IPS DF 6.9 (cell line): ENCODE measurements around the gene RIT2.
"Not testable (repeated sequence)": the region's sequence is repeated elsewhere in the genome, so short reads cannot be mapped to it uniquely, and the experiment has no call there.

Source experiments
- DNase-seq: peaks from one replicate; pipeline ENCODE4 v3.0.0-alpha.2; 2013; ENCODE audit warnings: low read depth, low spot score
- H3K27ac ChIP-seq: one replicate; pipeline ENCODE4 v1.5.1; 2013; ENCODE audit warnings: low read length, control low read depth
- H3K27me3 ChIP-seq: 2 replicates; pipeline ENCODE4 v1.6.1; 2013; ENCODE audit warnings: mild to moderate bottlenecking, low read length; ENCODE audit not compliant: control insufficient read depth, insufficient read depth
- H3K36me3 ChIP-seq: 2 replicates; pipeline ENCODE4 v1.6.1; 2013; ENCODE audit warnings: low read length; ENCODE audit not compliant: control insufficient read depth, insufficient read depth
- H3K4me1 ChIP-seq: 2 replicates; pipeline ENCODE4 v1.6.1; 2013; ENCODE audit warnings: low read length; ENCODE audit not compliant: control insufficient read depth, insufficient read depth
- H3K4me3 ChIP-seq: 2 replicates; pipeline ENCODE4 v1.5.1; 2013; ENCODE audit warnings: mild to moderate bottlenecking, low read length
- H3K9me3 ChIP-seq: 2 replicates; pipeline ENCODE4 v1.6.1; 2013; ENCODE audit warnings: low read length, inconsistent platforms; ENCODE audit not compliant: control insufficient read depth, insufficient read depth
- WGBS: extraction: QIAGEN DNeasy Blood & Tissue Kit; methylation state at CpG from one replicate; pipeline ENCODE4 v1.1.7; 2013; ENCODE audit warnings: mixed read lengths, missing lambda C conversion rate; ENCODE audit not compliant: insufficient read length, insufficient coverage; 5-methylcytosine and 5-hydroxymethylcytosine counted together

Gene RIT2

GRCh38 chr18:42822711-42823110, 292.8 kb downstream of the RIT2 start:
- no peaks in the 10 kb centered on the region for H3K4me1 ChIP-seq
- no peaks in the 10 kb centered on the region for H3K9me3 ChIP-seq

GRCh38 chr18:42821492-42821891, 294.0 kb downstream of the RIT2 start:
- no peak for DNase-seq
- no peaks in the 10 kb centered on the region for H3K36me3 ChIP-seq
- no peak overlapping the region for H3K4me3 ChIP-seq
- H3K4me1 ChIP-seq: no peaks in the 10 kb centered on the region
- no peak overlapping the region for H3K27ac ChIP-seq
- H3K27me3 ChIP-seq: no peaks in the 10 kb centered on the region
- no CpG with 5 or more reads among the region's 4 CpGs for WGBS
- H3K9me3 ChIP-seq: no peaks in the 10 kb centered on the region

More at GRCh38 chr18:42822711-42823110, 292.8 kb downstream of the RIT2 start:
- Histone ChIP-seq H3K27ac (no peak overlapping the region), H3K27me3 (no peaks in the 10 kb centered on the region), H3K36me3 (no peaks in the 10 kb centered on the region), H3K4me3 (no peak overlapping the region)
- WGBS: no CpG with 5 or more reads among the region's 3 CpGs
- no peak for DNase-seq

- Histone ChIP-seq H3K27me3 (no peaks in the 10 kb centered on the region), H3K4me3 (no peak overlapping the region), H3K36me3 (no peaks in the 10 kb centered on the region), H3K4me1 (no peaks in the 10 kb centered on the region; the same call in 1 of the 2 replicates), H3K27ac (no peak overlapping the region), H3K9me3 (no peaks in the 10 kb centered on the region)
- WGBS: no CpG with 5 or more reads among the region's 4 CpGs
- no peak for DNase-seq
These were observed 300.9 kb downstream of the RIT2 start for GRCh38 chr18:42814618-42815017.

- H3K4me1 ChIP-seq: no peaks in the 10 kb centered on the region; the same call in 1 of the 2 replicates
- no peaks in the 10 kb centered on the region for H3K27me3 ChIP-seq
- WGBS: no CpG with 5 or more reads among the region's 5 CpGs
- DNase-seq: no peak
- no peaks in the 10 kb centered on the region for H3K9me3 ChIP-seq
- no peaks in the 10 kb centered on the region for H3K36me3 ChIP-seq
- H3K27ac ChIP-seq: no peak overlapping the region
- no peak overlapping the region for H3K4me3 ChIP-seq
These were observed 301.3 kb downstream of the RIT2 start for GRCh38 chr18:42814184-42814583.

GRCh38 chr18:42813570-42813969, 301.9 kb downstream of the RIT2 start:
- Histone ChIP-seq H3K27me3 (no peaks in the 10 kb centered on the region), H3K27ac (no peak overlapping the region), H3K36me3 (no peaks in the 10 kb centered on the region), H3K9me3 (no peaks in the 10 kb centered on the region), H3K4me3 (no peak overlapping the region), H3K4me1 (no peaks in the 10 kb centered on the region; the same call in 1 of the 2 replicates)
- no CpG with 5 or more reads among the region's 4 CpGs for WGBS
- no peak for DNase-seq

- Histone ChIP-seq H3K9me3 (no peaks in the 10 kb centered on the region), H3K4me3 (no peak overlapping the region), H3K4me1 (no peaks in the 10 kb centered on the region), H3K36me3 (no peaks in the 10 kb centered on the region), H3K27ac (no peak overlapping the region), H3K27me3 (no peaks in the 10 kb centered on the region)
- no peak for DNase-seq
- no CpG with 5 or more reads among the region's 4 CpGs for WGBS
These were observed 307.6 kb downstream of the RIT2 start for GRCh38 chr18:42807887-42808286.

GRCh38 chr18:42801706-42802105, 313.8 kb downstream of the RIT2 start:
- Histone ChIP-seq H3K27ac (no peak overlapping the region), H3K4me1 (no peaks in the 10 kb centered on the region), H3K4me3 (no peak overlapping the region), H3K27me3 (no peaks in the 10 kb centered on the region), H3K36me3 (no peaks in the 10 kb centered on the region), H3K9me3 (no peaks in the 10 kb centered on the region)
- no CpG with 5 or more reads among the region's 2 CpGs for WGBS
- no peak for DNase-seq

- DNase-seq: no peak
- no CpG with 5 or more reads among the region's 1 CpG for WGBS
- H3K27ac ChIP-seq: no peak overlapping the region
These were observed 316.8 kb downstream of the RIT2 start for GRCh38 chr18:42798606-42799170.

GRCh38 chr18:42795213-42795789, 320.2 kb downstream of the RIT2 start:
- not testable (repeated sequence) for H3K4me1 ChIP-seq, H3K27me3 ChIP-seq, H3K4me3 ChIP-seq, H3K9me3 ChIP-seq, DNase-seq, H3K27ac ChIP-seq, H3K36me3 ChIP-seq
- WGBS: no CpG with 5 or more reads among the region's 33 CpGs

More at GRCh38 chr18:42798606-42799170, 316.8 kb downstream of the RIT2 start:
- no peak overlapping the region for H3K4me3 ChIP-seq
- no peaks in the 10 kb centered on the region for H3K27me3 ChIP-seq
- H3K4me1 ChIP-seq: 0 out of 2 replicates have a peak, but pooled peaks cover 1% of the 10 kb centered on the region
- no peaks in the 10 kb centered on the region for H3K36me3 ChIP-seq
- no peaks in the 10 kb centered on the region for H3K9me3 ChIP-seq

- no peak overlapping the region for H3K27ac ChIP-seq
- H3K9me3 ChIP-seq: no peaks in the 10 kb centered on the region
- no peaks in the 10 kb centered on the region for H3K27me3 ChIP-seq
- no peak for DNase-seq
- H3K36me3 ChIP-seq: no peaks in the 10 kb centered on the region
- 0 out of 2 replicates have a peak, but pooled peaks cover 1% of the 10 kb centered on the region for H3K4me1 ChIP-seq
- no peak overlapping the region for H3K4me3 ChIP-seq
These were observed 322.8 kb downstream of the RIT2 start for GRCh38 chr18:42792731-42793130.

GRCh38 chr18:42784632-42785031, 330.9 kb downstream of the RIT2 start:
- DNase-seq: no peak
- no peak overlapping the region for H3K27ac ChIP-seq
- no peaks in the 10 kb centered on the region for H3K9me3 ChIP-seq
- H3K4me1 ChIP-seq: no peaks in the 10 kb centered on the region
- H3K27me3 ChIP-seq: no peaks in the 10 kb centered on the region
- H3K36me3 ChIP-seq: no peaks in the 10 kb centered on the region
- no peak overlapping the region for H3K4me3 ChIP-seq
- no CpG with 5 or more reads among the region's 2 CpGs for WGBS
